Fibroblast of skin of right quadriceps (primary cell): ENCODE data around the gene STK33.

Experiments
- DNase-seq: peaks from one replicate; pipeline ENCODE4 v3.0.0-alpha.2; 2013

STK33 gene

DNA sequence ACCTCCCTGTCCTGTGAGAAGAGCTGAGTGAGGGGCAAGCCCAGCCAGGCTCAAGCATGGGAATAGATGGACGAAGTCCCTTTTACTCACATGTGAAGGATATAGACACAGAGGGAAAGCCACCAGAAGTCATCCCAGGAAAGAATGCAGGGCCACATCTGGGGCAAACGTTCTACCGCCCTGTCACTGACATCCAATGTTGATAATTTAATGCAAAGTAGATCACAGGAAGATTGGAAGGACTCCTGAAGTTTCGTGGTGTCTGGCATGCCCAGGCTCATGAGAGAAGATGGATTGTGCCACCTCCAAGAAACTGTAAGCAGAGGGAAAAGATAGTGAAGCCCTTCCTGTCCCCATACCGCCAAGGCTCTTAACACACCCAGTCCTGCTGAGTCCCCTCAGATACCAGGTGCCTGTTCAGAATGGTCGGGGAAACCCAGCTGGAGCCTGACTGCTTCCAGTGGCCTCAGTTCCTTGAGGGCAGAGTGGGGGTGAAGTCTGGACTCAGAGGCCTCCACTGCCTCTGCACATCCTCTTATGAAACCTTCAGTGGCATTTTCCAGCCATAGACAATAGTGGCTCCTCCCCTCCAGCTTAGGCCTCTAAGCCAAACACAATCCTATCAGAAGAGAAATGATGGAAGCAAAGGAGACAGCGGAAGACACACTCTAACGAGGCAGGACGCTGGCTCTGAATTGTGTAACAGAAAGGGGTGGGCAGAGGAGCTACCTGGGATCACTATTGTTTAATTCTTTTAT is 7.5 kb upstream of the STK33 start:
- DNase-seq: no peak

DNA sequence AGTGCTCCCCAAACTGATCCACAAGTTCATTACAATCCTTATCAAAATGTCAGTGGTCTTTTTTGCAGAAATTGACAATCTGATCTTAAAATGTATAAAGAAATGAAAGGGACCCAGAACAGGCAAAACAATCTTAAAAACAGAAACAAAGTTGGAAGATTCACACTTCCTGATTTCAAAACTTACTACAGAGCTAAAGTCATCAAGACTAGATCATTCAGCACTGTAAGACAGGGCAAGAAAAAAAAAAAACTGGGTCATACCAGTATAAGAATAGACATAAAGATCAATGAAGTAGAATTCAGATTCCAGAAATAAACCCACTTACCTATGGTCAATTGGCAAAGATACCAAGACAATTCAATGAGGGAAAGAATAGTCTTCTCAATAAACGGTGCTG is 4.5 kb upstream of the STK33 start:
- DNase-seq: no peak

DNA sequence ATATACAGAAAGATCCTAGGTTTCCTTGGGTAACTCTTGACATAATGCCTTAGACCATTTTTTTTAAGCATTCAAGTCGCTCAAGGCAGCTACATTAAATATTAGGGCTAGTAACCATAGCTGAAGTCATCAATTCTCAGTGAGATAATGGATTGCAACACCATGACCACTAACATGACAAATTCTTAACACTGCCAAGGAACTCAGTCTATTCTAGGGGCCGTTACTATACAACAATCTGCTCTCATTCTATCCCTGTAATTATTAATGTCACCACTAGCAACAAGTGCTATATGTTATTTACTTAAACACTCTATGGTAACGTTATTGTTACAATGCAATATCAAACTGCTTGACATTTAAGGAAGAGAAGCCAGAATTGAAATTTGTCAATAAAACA is 3.2 kb upstream of the STK33 start:
- DNase-seq: peak; percentile 67

DNA sequence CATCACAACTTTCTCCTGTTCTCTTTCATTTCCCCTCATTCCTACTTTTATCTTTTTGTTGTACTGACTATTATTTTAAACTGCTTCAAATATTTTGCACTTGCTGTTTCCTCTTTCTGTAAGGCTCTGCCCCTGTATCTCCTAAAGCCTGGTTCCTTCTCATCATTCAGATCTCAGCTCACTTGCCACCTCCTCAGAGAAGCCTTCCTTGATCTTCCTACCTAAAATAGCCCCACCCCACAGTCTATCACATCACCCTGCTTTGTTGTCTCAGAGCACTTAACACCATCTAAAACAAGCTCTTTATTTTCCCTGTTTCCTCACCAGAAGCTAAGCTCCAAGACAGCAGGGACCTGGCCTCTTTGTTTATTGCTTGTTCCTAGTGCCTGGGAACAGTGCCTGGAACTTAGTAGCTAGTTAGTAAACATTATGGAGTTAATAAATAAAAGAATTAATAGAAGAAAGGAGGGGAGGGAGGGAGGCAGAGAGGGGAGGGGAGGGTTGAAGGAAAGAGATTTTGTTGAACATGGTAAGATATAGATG is 2.5 kb upstream of the STK33 start:
- DNase-seq: no peak

DNA sequence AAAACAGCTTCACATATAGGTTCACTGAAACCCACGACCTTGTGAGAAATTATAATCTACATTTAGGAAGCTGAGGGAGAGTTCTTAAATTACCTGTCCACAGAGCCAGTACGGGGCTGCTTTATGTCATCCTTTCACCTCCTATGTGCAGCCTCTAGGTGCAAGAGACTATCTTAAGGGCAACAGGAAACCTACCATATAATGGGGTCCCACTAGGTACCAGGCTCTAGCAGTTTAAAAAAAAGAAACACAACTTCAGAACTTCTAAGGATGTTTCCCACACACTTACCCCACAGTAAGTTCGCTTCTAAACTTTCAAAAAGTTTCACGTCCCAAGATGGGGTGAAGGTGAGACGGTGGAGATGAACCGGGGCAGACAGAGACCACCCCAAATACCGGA is 573 bp downstream of the STK33 start:
- DNase-seq: no peak

DNA sequence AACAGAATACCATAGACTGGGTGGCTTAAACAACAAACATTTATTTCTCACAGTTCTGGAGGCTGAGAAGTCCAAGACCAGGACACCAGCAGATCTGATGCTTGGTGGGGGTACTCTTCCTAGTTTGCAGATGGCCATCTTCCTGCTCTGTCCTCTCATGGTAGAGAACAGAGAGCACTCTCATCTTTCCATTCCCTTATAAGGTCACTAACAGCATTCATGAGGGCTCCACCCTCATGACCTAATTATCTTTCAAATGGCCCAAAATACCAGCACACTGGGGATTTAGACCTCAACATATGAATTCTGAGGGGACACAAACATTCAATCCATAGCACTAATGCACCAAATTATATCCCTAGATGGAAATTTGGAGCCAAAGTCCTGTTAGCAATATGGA is 6.1 kb downstream of the STK33 start:
- DNase-seq: no peak

DNA sequence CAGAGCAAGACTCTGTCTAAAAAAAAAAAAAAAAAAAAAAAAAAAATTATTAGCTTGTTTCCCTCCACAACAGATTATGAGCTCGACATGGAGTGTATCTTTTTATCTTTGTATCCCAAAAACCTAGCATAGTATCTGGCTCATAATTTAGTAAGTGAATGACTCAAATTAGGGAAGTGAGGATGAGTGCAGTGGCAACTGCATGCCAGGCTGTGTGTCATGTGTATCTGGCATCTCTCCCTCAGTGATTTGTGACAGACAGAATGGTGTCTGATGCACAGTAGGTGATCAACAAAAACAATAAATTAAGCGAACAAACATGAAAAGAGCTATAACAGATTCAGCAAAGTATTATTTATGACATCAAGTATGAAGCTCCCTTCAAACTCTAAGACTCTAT is 7.2 kb downstream of the STK33 start:
- no peak for DNase-seq

DNA sequence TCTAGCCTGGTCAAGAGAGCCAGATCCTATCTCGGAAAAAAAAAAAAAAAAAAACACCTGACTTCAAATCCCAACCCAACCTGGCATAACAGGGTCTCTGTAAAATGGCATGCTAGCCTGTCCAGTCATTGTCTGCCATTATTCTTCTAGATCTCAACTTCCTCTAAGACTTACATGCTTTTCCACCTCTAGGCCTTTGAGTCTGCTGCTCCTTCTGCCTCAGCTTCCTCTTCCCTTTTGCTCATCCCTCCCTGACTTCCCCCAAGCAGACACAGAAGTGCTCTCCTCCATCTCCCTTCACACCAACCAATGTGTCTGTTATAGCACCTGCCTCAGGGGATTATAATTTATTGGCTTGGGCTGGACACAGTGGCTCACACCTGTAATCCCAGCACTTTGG is 7.8 kb downstream of the STK33 start:
- no peak for DNase-seq

DNA sequence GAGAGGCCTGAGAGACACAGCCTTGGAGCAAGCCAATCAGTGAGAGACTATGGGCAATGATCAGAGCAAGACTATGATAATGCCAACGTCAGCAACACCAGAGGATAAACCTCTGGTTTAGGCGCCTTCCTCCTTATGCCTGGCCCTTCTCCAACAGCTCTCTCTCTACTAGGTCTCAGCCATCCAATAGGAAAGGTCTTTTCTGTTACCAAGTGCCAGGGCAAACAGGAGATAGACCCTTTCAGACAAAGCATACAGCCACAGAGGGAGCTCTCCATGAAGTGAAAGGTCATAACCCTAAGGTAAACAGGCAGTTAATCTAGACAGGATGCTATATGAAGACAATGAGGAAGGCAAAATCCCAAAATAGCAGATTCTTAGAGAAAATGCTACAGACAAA is 9.5 kb downstream of the STK33 start:
- DNase-seq: no peak

DNA sequence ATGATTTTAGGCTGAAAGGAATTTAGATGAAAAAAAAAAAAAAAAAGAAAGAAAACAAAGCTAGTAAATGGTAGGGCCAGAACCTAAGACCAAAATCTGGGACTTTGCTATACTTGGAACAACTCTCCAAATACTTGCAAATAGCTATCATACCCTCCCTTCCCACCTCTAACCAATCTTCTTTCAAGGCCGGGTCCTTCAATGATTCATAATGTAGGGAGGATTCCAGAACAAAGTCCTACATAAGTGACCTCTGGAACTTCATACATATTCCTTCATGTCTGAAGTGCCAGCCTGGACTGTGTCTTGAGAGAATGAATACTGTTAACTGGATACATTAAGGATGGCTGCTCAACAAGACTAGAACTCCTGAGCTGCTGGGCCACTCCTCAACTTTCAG is 9.9 kb downstream of the STK33 start:
- DNase-seq: peak; percentile 38

DNA sequence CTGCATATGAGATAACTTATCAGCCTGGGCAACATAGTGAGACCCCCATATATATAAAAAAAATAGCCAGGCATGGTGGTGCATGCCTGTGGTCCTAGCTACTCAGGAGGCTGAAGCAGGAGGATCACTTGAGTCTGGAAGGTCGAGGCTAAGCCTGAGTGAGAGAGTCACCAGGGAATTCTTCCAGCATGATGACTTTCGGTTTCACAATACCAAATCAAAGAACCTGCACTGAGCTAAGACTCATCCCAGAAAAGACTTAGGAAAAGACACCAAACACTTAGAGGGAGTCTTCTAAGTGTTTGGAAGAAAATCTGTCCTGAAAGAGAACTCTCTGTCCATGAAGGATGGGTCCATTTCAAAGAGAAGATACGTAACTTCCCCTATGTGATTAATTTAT is 12.7 kb downstream of the STK33 start:
- DNase-seq: no peak

DNA sequence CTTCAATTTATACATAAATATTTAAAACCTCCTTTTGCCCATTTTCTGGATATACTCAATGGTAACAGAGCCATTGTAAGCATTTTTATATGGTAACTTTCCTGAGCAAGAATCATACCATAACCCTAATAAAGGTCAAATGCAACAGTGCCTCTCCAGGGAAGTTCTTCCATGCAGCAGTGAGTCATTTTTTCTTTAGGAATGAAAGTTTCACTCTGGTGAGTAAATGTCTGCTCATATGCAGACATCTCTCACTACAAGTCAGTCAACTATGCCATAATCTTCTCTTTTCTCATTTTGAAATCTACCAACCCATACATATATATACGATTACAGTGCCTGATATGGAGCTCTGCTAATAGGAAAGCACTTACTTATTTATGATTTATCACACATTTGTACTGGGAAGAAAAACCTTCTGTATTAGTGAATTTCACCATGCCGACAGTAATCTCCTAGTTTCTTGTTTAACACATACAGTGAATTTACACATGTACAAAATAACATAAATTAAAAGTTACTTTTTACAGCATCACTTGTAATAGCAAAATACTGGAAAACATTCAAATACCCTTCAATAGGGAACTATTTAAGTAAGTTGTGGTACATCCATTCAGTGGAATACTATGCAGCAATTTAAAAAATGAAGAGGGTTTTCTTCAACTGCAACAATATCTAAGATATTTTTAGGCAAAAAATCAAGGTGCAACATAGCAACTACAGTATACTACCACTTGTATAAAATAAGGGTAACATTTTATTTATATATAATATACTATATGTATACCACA is 16.0 kb downstream of the STK33 start:
- DNase-seq: no peak

DNA sequence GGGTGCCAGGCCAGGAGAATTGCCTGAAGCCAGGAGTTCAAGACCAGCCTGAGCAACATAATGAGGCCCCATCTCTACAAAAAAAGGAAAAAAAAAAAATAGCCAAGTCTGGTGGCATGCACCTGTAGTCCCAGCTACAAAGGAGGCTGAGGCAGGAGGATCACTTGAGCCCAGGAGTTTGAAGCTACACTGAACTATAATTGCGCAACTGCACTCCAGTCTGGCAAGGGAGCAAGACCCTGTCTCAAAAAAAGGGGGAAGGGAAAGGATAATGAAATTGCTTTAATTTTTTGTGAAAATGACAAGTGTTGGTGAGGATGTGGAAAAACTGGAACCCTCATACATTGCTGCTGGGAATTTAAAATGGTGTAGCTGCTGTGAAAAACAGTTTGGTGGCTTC is 19.2 kb downstream of the STK33 start:
- no peak for DNase-seq

DNA sequence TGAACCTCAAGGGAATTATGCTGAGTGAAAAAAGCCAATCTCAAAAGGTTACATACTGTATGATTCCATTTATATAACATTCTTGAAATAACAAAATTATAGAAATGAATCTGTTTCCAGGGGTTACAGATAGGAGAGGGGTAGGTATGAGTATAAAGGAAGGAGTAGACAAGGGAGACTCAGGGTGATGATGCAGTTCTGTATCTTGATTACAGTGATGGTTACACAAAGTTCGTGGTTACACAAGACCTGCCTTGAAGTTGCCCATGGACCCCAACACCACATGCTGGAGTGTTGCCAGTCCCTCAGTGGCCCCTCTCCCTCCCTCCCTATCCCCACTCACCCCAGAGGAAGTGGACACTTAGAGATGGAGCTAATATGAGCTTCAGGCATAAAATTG is 20.3 kb downstream of the STK33 start:
- DNase-seq: no peak

DNA sequence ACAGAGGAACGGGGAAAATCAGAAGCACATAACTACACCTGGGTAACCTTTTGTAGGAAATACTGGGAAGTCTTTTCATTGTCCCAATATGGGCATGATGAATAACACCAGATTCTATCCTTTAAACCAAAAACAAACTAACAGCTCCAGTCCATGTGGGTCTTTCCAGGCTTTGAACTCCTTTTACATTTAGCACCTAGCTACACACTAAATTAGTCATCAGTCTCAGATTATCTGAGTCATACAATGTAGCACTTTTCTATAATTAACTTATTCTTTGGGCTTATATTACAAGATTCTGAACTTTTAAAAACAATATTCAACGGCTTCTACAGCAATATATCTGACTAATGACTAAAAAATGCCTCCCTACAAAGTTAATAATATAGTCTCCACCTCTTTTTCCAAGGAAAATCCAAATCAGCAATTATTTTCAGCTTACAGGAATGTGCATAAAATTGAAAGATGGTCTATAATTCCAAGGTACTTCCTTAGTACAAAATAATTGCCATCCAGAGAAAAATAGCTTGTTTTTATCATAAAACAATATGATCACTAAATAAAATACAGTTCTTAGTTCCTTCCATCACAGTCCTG is 26.3 kb downstream of the STK33 start:
- peak; percentile 60 for DNase-seq

DNA sequence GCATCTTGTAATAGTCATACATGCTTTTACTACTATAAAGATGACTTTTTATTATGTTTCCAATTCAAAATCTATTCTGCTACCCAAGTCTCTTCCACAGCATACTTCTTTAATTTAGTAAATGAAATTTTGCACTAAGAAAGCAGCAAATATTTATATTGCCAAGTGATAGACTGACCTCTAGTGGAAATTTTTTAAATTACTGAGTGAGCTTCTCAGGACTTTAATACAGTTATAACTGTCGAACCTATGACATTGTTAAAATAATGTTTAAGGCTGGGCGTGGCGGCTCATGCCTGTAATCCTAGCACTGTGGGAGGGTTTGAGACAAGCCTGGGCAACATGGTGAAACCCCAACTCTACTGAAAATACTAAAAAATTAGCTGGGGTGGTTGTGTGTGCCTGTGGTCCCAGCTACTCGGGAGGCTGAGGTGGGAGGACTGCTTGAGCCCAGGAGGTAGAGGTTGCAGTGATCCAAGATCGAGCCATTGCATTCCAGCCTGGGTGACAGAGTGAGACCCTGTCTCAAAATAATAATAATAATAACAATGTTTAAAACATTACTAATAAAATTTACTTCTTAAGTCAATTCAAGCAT is 27.3 kb downstream of the STK33 start:
- DNase-seq: peak; percentile 54

DNA sequence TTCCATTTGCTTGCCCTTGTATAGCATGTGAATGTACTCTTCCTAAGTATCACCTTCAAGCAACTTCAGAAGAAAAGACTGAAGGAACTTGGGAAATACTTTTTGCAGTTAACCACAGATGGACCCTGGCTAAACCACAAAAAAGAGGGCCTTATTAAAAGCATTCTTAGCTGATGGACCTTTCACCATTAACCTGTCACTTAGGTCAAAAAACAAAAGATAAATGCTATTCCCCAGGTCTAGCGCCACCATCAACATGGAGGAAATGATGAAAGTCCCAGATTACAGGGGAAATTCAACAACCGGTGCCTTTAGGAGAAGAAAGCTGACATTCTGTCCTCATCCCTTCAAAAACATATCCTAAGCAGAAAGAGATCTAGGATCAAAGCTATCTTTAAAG is 29.5 kb downstream of the STK33 start:
- DNase-seq: no peak

DNA sequence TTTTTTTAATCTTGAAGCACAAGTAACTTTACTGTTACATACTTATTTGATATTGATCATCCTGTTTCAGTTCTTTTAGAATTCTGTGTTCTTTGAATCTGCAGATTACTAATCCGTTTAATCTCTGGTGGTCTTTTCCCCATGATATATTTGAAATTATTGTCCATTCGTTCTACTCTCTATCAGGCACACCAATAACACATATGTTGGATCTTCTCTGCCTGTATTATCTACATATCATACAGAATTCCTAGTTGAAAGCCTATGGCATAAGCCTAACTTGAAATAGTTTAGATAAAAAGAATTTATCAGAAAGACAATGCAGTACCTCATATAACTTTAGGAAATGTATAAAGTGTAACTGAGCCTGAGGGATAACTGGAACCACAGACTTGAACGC is 32.6 kb downstream of the STK33 start:
- DNase-seq: no peak

DNA sequence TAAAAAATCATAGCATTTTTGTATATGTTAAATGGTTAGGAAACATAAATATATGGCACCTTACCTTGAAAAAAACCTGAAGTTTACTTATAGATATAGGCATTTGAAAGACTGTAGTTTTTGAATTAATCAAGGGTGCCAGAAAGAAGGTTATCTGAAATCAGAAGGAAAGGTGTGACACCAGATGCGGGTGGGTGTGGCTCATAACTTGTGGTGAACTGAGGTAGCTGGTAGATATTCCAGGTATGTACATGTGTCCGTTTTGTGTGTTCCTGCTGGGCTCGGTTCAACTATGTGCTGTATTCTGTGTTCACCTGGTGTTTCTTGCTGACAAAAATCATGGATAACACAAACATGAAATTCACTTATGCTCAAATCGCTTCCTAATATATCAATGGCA is 35.6 kb downstream of the STK33 start:
- no peak for DNase-seq

DNA sequence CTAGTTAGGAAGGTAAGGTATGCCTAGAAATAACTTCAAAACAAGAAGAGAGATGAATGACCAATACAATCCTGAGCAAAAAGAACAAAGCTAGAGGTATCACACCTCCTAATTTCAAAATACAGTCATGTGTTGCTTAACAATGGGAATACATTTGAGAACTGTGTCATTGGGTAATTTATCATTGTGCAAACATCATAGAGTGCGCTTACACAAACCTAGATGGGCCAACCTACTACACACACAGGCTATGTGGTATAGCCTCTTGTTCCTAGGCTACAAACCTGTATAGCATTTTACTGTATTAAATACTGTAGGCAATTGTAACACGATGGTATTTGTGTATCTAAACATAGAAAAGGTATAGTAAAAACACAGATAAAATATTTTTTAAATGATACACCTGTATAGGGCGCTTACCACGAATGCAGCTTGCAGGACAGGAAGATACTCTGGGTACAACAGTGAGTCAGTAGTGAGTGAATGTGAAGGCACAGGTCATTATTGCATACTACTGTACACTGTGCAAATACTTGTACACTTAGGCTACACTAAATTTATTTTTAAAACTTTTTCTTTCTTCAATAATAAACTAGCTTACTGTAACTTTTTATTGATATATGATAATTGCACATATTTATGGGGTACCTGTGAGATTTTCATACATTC is 48.2 kb downstream of the STK33 start:
- DNase-seq: no peak

DNA sequence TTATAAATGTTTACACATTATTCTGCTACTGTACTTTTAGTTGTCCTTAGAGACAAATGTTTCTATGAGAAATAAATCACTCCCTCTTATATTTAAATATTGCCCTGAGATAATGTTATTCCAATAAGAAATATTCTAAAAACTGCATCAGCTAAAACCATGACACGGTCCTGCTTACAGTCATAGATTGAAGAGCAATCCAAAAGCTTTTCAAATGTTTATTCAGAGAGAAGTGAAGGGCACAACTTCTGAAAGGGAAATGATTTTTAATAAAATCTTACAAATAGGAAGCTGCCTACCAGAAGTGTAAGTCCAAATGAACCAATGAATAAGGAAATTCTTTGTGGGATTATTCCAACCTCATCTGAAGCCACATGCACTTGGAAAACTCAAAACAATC is 49.2 kb downstream of the STK33 start:
- DNase-seq: no peak

DNA sequence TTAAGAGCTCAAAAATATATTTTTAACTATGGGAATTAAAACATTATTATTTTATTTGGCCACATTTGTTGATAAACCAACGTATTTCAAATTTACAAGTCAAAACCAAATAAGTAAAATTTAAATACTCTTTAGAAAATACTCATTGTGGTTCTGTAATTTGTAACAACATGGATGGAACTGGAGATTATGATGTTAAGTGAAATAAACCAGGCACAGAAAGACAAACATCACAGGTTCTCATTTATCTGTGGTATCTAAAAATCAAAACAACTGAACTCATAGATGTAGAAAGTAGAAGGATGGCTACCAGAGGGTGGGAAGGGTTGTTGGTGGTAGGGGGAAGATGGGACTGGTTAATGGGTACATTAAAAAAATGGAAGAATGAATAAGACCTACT is 50.8 kb downstream of the STK33 start:
- DNase-seq: no peak

DNA sequence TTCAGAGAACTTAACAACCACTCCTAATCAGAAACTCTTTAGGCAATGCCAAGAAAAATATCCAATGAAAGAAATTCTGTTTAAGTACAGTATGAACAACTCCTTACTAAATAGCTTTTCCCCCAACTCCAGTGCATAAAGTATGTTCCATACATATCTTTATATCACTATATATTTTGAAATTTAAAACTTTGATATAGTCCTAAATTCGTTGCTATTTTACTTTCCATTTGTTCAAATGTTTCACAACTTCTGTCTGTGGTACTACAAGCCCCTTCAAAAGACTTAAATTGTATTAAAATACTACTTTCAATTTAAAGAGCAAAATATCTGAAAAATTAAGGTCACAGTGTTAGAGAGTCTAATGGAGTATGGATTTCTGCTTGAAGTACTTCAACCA is 52.6 kb downstream of the STK33 start:
- no peak for DNase-seq
